HG03095 (cell line): ENCODE measurements around the gene SPR.

Experiments used
- ATAC-seq: cut with Tn5 transposase; IDR thresholded peaks from one replicate; pipeline ENCODE4 v1.9.1; 2021; ENCODE audit warnings: moderate library complexity; ENCODE audit not compliant: unreplicated experiment

The SPR gene

GRCh38 chr2:72887032-72887739 lies at the start of gene SPR:
Gene SPR (plus strand): TSS chr2:72887408. CDS start chr2:72887433, 25 bp downstream.
- ATAC-seq: peak; percentile 88

GRCh38 chr2:72840066-72840465 lies 47.1 kb upstream of the SPR start:
- no peak for ATAC-seq

GRCh38 chr2:72841462-72842125 lies 45.6 kb upstream of the SPR start:
- ATAC-seq: no peak

GRCh38 chr2:72843301-72843700 lies 43.9 kb upstream of the SPR start:
- ATAC-seq: no peak

- peak; percentile 63 for ATAC-seq
Measured at GRCh38 chr2:72846171-72847095, 40.8 kb upstream of the SPR start.

- ATAC-seq: no peak
Measured at GRCh38 chr2:72847534-72848315, 39.5 kb upstream of the SPR start.

GRCh38 chr2:72848436-72849137 lies 38.6 kb upstream of the SPR start:
- ATAC-seq: no peak

GRCh38 chr2:72849138-72849462 lies 38.1 kb upstream of the SPR start:
- ATAC-seq: no peak

- ATAC-seq: no peak
Measured at GRCh38 chr2:72851333-72851732, 35.9 kb upstream of the SPR start.

- ATAC-seq: peak; percentile 46
Measured at GRCh38 chr2:72859831-72860262, 27.4 kb upstream of the SPR start.

- peak; percentile 84 for ATAC-seq
Measured at GRCh38 chr2:72862239-72862988, 24.8 kb upstream of the SPR start.

GRCh38 chr2:72863046-72863445 lies 24.2 kb upstream of the SPR start:
- no peak for ATAC-seq

- no peak for ATAC-seq
Measured at GRCh38 chr2:72864500-72864899, 22.7 kb upstream of the SPR start.

- ATAC-seq: no peak
Measured at GRCh38 chr2:72871060-72871459, 16.1 kb upstream of the SPR start.

- no peak for ATAC-seq
Measured at GRCh38 chr2:72871880-72872279, 15.3 kb upstream of the SPR start.

- no peak for ATAC-seq
Measured at GRCh38 chr2:72883356-72883962, 3.7 kb upstream of the SPR start.

- ATAC-seq: no peak
Measured at GRCh38 chr2:72886505-72887031, 640 bp upstream of the SPR start.

- ATAC-seq: peak; percentile 44
Measured at GRCh38 chr2:72887740-72888437, 681 bp downstream of the SPR start.
